Stimulated activated CD8-positive, alpha-beta memory T cell treated with anti-CD3 and anti-CD28 coated beads, Interleukin-12 subunit alpha, Interleukin-12 subunit beta, amount 100 ng/mL, for 1 hour (primary cell): ENCODE results near the gene GMDS.

Source experiments
- DNase-seq: peaks from one replicate; pipeline ENCODE4 v3.0.0-alpha.2; 2020; ENCODE audit warnings: low read depth

GMDS gene

DNA sequence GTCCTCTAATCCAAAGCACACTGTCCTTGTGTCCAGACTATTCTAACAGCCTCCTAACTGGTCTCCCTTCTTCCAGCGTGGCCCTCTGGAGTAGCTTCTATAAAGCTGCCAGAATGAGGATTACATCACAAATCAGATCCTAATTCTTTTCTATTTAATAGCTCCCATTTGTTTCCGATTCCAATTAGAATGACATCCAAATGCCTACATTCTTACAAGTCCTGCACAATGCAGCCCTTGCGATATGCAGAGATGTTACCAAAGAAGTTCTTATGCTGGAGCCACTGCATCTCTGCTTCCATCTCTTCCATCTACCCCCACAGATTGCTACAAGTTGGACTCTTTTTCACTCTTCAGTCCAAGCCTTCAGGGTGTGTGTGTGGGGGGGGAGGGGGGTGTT is 40.0 kb downstream of the GMDS start:
- no peak for DNase-seq

- no peak for DNase-seq
These were observed 41.1 kb downstream of the GMDS start for GRCh38 chr6:2204272-2204671.

- no peak for DNase-seq
These were observed 42.1 kb downstream of the GMDS start for GRCh38 chr6:2203264-2203663.

DNA sequence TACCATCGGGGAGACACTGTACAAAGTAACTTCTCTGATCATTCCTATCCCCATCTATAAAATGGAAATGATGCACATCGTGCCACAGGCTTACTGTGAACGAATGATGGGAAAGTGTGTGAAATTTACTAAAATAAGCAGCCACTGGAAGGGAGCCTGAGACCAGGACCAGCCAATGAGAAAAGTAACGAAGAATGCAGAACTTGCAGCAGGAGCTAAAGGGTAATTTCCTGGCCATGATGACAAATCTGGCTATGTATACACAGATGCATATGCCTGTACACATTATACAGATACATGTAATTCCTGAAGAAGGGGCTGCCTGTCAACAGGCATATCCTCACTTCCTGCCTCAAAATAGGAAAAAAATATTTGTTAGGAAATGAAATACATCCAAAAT is 47.4 kb downstream of the GMDS start:
- no peak for DNase-seq

GRCh38 chr6:2197177-2197671 is 48.2 kb downstream of the GMDS start:
- no peak for DNase-seq

- no peak for DNase-seq
These were observed 49.2 kb downstream of the GMDS start for GRCh38 chr6:2196079-2196679.

GRCh38 chr6:2194643-2195042 is 50.8 kb downstream of the GMDS start:
- no peak for DNase-seq

- DNase-seq, result no peak
These were observed 51.5 kb downstream of the GMDS start for GRCh38 chr6:2193931-2194330.

- DNase-seq, result no peak
These were observed 52.4 kb downstream of the GMDS start for GRCh38 chr6:2192976-2193375.

DNA sequence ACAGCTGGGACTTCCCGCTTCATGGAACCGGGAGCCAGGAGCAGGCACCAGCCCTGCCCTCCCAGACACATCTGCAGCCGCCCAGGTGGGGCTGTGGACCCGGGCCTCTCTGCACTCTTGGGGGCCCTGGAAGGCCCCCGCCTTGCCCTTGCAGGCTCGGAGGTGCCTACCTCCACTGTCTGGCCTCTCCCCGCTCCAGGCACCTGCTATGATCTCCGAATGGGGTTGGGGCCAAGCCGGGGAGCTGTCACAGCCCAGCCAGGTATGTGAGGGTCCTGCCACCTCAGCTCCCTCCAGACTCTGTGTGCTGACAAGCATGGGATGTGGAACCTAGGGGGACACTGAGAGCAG is 54.0 kb downstream of the GMDS start:
- no peak for DNase-seq

DNA sequence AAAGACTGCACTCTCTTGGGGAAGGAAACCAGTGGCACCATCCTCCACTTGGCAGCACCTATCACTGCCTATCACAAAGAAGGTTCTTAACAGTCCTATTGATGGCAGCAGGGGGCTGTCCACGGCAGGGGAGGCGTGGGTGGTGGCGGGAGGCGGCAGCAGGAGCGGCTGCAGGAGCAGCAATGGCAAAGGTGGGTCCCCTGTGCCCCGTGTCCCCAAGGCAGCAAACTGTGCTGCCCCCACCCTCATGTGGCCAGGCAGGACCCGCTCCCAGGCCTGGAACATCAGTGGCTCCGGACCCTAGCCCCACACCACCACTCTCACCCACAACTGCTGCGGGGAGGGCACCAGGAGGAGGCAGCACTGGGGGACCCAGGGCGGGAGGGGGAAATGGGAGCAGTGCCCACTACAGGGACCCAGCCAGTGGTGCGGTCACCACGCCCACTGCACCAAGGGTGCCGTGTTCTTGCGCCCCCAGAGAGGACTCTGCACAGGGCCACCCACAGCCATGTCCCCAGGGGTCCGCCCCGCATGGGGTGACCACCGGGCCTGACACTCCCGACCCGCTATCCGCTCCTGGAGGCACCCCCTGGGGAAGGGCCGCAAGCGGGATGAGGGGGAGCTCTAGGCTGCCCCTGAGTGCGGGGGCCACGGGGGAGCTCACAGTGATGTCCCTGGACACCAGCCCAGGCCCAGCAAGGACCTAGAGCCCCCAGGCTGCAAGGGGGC is 54.6 kb downstream of the GMDS start:
- DNase-seq, result no peak

DNA sequence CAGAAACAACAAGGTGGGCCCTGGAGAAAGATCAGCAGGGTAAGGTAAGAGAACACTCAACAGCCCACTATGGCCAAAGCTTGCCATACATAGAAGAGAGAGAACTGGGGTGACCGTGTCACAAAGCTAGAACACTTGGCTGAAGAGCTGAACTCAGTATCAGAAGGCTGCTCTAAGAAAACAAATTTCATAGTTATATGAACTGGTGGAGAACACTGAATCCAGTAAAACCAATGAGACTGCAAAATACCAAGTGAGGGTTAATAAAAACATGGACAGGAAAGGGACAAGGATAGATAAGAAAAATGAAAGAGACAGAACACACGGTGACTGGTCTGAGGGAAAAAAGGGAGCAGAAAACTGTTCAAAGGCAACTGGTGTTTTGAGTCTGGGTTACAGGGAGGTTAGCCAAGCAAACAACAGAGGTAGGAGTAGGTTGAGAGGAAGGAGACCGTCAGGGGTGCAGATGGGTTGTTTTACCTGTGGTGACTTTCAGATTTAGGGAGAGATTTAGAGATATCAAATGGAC is 56.5 kb downstream of the GMDS start:
- DNase-seq, result no peak

GRCh38 chr6:2188397-2188796 is 57.0 kb downstream of the GMDS start:
- DNase-seq, result no peak

DNA sequence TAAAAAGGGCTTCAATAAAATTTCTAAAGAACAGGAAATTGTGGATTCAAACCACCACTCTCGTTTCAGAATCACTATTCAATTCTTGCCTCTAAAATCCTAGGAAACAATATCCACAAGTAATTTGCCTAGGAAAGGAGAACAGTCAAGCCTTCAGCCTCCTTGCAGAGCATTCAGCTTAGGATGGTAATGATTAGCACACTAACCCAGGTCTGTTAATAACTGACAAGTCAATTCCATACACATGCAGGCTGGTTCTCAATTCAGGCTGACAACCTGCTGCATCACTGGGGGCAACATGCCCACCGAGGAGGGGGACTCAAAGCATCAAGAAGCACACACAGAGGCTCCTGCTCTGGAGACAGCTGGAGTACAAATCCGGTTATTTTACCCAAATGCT is 57.6 kb downstream of the GMDS start:
- DNase-seq, result no peak

- no peak for DNase-seq
These were observed 58.9 kb downstream of the GMDS start for GRCh38 chr6:2186516-2186915.

- DNase-seq, result no peak
These were observed 59.9 kb downstream of the GMDS start for GRCh38 chr6:2185466-2185865.

DNA sequence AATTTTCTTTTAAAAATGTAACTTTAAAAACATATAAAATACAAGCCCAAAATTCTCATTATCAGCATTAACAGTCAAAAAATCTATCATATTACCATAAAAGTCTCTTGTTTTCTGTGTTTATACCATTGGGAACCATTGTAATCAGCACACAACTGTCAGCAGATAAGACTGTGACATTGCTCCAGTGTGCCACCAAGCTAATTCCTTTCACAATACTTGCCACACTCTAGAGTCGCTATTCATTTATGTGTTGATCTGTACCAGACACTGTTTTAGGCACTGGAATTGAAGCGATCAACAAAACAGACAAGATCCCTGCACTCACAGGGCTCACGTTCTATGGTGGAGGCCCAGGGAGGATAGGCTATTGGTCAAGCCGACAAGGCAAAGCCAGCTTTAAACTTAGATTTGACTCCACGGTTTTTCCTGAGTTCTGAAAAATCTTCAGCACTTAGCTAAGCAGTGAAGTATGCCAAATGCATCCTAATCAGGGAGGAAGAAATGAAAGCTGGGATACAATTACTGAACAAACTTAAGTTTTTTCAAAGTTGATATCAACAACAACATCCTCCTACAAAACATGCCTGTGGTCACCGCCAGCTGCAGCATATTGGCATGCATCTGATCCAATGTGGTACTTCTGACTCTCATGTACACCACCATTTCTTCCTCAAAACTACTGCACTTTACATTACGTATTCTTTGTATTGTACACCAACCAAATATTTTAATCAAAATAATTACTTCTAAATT is 60.5 kb downstream of the GMDS start:
- no peak for DNase-seq

GRCh38 chr6:2183752-2184151 is 61.7 kb downstream of the GMDS start:
- DNase-seq, result no peak

- no peak for DNase-seq
These were observed 62.2 kb downstream of the GMDS start for GRCh38 chr6:2183246-2183645.

DNA sequence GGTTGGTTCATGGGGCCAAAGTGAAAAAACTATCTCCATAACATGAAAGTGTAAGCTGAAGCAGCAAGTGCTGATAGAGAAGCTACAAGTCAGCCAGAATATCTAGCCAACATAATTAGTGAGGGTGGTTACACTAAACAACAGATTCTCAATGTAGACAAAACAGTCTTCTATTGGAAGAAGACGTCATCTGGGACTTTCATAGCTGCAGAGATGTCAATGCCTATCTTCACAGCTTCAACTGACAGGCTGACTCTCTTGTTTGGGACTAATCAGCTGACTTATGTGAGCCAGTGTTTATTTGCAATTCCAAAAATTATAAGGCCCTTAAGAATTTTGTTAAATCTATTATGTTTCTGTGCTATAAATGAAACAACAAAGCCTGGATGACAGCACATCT is 63.2 kb downstream of the GMDS start:
- DNase-seq, result no peak

GRCh38 chr6:2181567-2181966 is 63.8 kb downstream of the GMDS start:
- no peak for DNase-seq

DNA sequence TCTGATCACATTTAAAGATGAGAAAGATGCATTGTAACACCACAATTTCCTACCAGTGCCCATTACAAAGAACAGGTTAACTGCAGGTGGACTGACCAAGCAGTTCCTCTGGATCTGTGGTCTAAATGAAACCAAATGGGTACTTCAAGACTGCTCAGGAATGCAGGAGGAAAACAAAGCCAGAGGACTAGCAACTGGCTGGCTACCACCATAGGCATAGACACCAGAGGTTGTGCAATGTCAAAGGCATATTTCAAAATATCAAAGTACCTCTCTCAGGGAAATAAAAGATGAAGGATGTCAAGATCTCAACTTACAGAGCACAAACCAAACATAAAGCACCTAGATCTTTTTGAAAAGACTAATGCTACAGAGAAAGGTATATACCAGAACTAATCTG is 65.5 kb downstream of the GMDS start:
- DNase-seq, result no peak

- DNase-seq, result no peak
These were observed 66.2 kb downstream of the GMDS start for GRCh38 chr6:2179241-2179640.
